OCI-LY7 (cell line): Measurements from ENCODE around the gene TMEM223. TPM values are rescaled to one million over a fixed set of nuclear protein-coding genes. Genes with fewer than 3 reads are reported as not detected.
A peak's percentile ranks its signal among the peaks of the same experiment; 100 is the strongest.
"Not testable (repeated sequence)": the region's sequence is repeated elsewhere in the genome, so short reads cannot be mapped to it uniquely, and the experiment has no call there.

Experiments
- BruUV-seq: library from RNA; stranded (reverse); fragments of 400-500 nt; replicated peaks from 2 replicates; lab custom pipeline; 2021; lab: Mats Ljungman, UMichigan
- CTCF ChIA-PET: fragments of 300-600 bp; sonication (Branson Sonifier 250); formaldehyde crosslinking; loops from one replicate; lab custom pipeline; 2022; ENCODE audit warnings: antibody characterized with exemption; ENCODE audit not compliant: unreplicated experiment; lab: Charles Lee
- POLR2A ChIA-PET: fragments of 300-600 bp; sonication (Branson Sonifier 250); formaldehyde crosslinking; loops from one replicate; lab custom pipeline; 2022; ENCODE audit warnings: antibody characterized with exemption; lab: Charles Lee
- DNase-seq: peaks from one replicate; pipeline ENCODE4 v3.0.0-alpha.2; 2015; ENCODE audit warnings: low spot score
- H2AFZ ChIP-seq: fragments of 200-600 bp; sonication (generic), shearing (Covaris generic); 2 replicates; pipeline ENCODE4 v1.6.1; 2014; ENCODE audit warnings: mild to moderate bottlenecking, antibody characterized with exemption, low read length, moderate library complexity
- H3K27ac ChIP-seq: fragments of 200-600 bp; sonication (generic); 2 replicates; pipeline ENCODE4 v1.5.1; 2014; ENCODE audit warnings: mixed run types, low read depth, mild to moderate bottlenecking, moderate library complexity, low read length, inconsistent platforms; ENCODE audit not compliant: poor library complexity, severe bottlenecking
- H3K36me3 ChIP-seq: fragments of 200-600 bp; sonication (generic); 2 replicates; pipeline ENCODE4 v1.6.1; 2014; ENCODE audit warnings: mild to moderate bottlenecking, antibody characterized with exemption, low read length, moderate library complexity, mixed read lengths; ENCODE audit not compliant: insufficient read depth
- H3K4me1 ChIP-seq: fragments of 200-600 bp; sonication (generic); 2 replicates; pipeline ENCODE4 v1.5.1; 2014; ENCODE audit warnings: mild to moderate bottlenecking, low read length; ENCODE audit not compliant: insufficient read depth, poor library complexity, severe bottlenecking
- H3K4me2 ChIP-seq: fragments of 200-600 bp; sonication (generic); 2 replicates; pipeline ENCODE4 v1.6.1; 2014; ENCODE audit warnings: mild to moderate bottlenecking, low read length
- H3K4me3 ChIP-seq: fragments of 200-600 bp; sonication (generic); 2 replicates; pipeline ENCODE4 v1.5.1; 2014; ENCODE audit warnings: mild to moderate bottlenecking, low read depth, low read length; ENCODE audit not compliant: poor library complexity, severe bottlenecking
- H3K79me2 ChIP-seq: fragments of 200-600 bp; sonication (generic); 2 replicates; pipeline ENCODE4 v1.6.1; 2016; ENCODE audit warnings: low read depth, mild to moderate bottlenecking, low read length, moderate library complexity, mixed read lengths; ENCODE audit not compliant: insufficient read depth
- H3K9me2 ChIP-seq: fragments of 200-600 bp; sonication (generic); 2 replicates; pipeline ENCODE4 v1.6.1; 2016; ENCODE audit warnings: mild to moderate bottlenecking, low read length, mixed read lengths; ENCODE audit not compliant: insufficient read depth
- H3K9me3 ChIP-seq: fragments of 200-600 bp; sonication (generic); 2 replicates; pipeline ENCODE4 v1.6.1; 2014; ENCODE audit warnings: mild to moderate bottlenecking, mixed run types, low read length, mixed read lengths
- H4K20me1 ChIP-seq: fragments of 200-600 bp; sonication (generic); 2 replicates; pipeline ENCODE4 v1.6.1; 2014; ENCODE audit warnings: mild to moderate bottlenecking, antibody characterized with exemption, low read length, moderate library complexity, mixed read lengths; ENCODE audit not compliant: insufficient read depth
- CTCF ChIP-seq: fragments of 200-600 bp; sonication (generic); conservative IDR thresholded peaks from 2 replicates; pipeline ENCODE4 v1.5.1; 2014; ENCODE audit warnings: mild to moderate bottlenecking, antibody characterized with exemption, low read length, moderate library complexity, mixed read lengths
- EZH2phosphoT487 ChIP-seq: fragments of 200-600 bp; sonication (generic); IDR thresholded peaks from 2 replicates; pipeline ENCODE4 v1.6.1; 2018; ENCODE audit warnings: low read depth, borderline replicate concordance, mild to moderate bottlenecking, mixed run types, antibody characterized with exemption, low read length, moderate library complexity, mixed read lengths
- intact Hi-C: fragments of 100-400 bp; cut with micrococcal nuclease; formaldehyde crosslinking; loops from one replicate; pipeline ENCODE4 v1.10.0; 2022; ENCODE audit not compliant: unreplicated experiment
- total RNA-seq, 2 experiments: library from RNA; depleted of rRNA in 1 of 2; stranded (reverse); fragments of >200 nt in 1 of 2; shearing (Covaris generic) in 1 of 2; gene quantifications; 2 replicates each; pipeline ENCODE4 v1.2.3, GENCODE V29; 2014 to 2022

Gene TMEM223
- total RNA-seq, 2 experiments from 2014 or later: 24.4 to 42.9 TPM

GRCh38 chr11:62830904-62831519 lies 39.2 kb upstream of the TMEM223 start:
- Histone ChIP-seq H4K20me1 (no peaks in the 10 kb centered on the region; the same call in 1 of the 2 replicates), H3K4me1 (peaks cover 16% of the 10 kb centered on the region), H3K36me3 (peaks cover 49% of the 10 kb centered on the region), H2AFZ (peak overlapping the region; percentile 62; the same call in 1 of the 2 replicates), H3K9me3 (no peaks in the 10 kb centered on the region), H3K4me2 (peak overlapping the region; percentile 98), H3K27ac (peak overlapping the region; percentile 71), H3K4me3 (peak overlapping the region; percentile 97), H3K79me2 (peaks cover 24% of the 10 kb centered on the region), H3K9me2 (no peaks in the 10 kb centered on the region)
- ChIA-PET POLR2A (interaction anchor here (0.6 to 1.5 kb wide), 3 partner anchors 23 to 1469 kb away, joined by 3 to 4 read pairs (median 4); partner anchors contain the start of genes CYB561A3 and TMEM138), CTCF (no interaction called here)
- peak; percentile 74 for DNase-seq
- TF ChIP-seq EZH2phosphoT487: no peak
- TF ChIP-seq CTCF: no peak
- BruUV-seq: no TSS peak
- intact Hi-C loops: loop anchor here (2.0 to 10.0 kb wide), 3 partner anchors 44 to 236 kb away; partner anchors contain the start of genes POLR2G, TMEM179B and TUT1

- Histone ChIP-seq H3K79me2 (peaks cover 21% of the 10 kb centered on the region), H3K4me1 (peaks cover 16% of the 10 kb centered on the region), H3K36me3 (peaks cover 50% of the 10 kb centered on the region)
- H3K9me3 ChIP-seq, H3K9me2 ChIP-seq, H3K27ac ChIP-seq, H3K4me3 ChIP-seq, CTCF ChIA-PET, DNase-seq, BruUV-seq, H4K20me1 ChIP-seq, intact Hi-C loops, H2AFZ ChIP-seq, H3K4me2 ChIP-seq: not testable (repeated sequence)
- POLR2A ChIA-PET: interaction anchor here (0.6 to 2.0 kb wide), 4 partner anchors 10 to 74 kb away, joined by 3 to 7 read pairs (median 4); partner anchors contain the start of genes NXF1 and ZBTB3
These were observed 36.3 kb upstream of the TMEM223 start for GRCh38 chr11:62828130-62828529.

- no peaks in the 10 kb centered on the region for H3K79me2 ChIP-seq
- peaks cover 71% of the 10 kb centered on the region for H3K36me3 ChIP-seq
- BruUV-seq: no TSS peak
- H3K4me1 ChIP-seq: no peaks in the 10 kb centered on the region
- H3K27ac ChIP-seq: no peak overlapping the region
- intact Hi-C loops: no loop called here
- H3K4me2 ChIP-seq: no peak overlapping the region
- CTCF ChIA-PET: no interaction called here
- POLR2A ChIA-PET: interaction anchor here (0.6 to 0.7 kb wide), 2 partner anchors 57 to 125 kb away, joined by 3 read pairs; no protein-coding TSS in a partner anchor
- no peaks in the 10 kb centered on the region for H4K20me1 ChIP-seq
- H2AFZ ChIP-seq: no peak overlapping the region
- H3K9me3 ChIP-seq: no peaks in the 10 kb centered on the region
- no peak for TF ChIP-seq CTCF
- TF ChIP-seq EZH2phosphoT487: no peak
- H3K4me3 ChIP-seq: no peak overlapping the region
- DNase-seq: no peak
- H3K9me2 ChIP-seq: no peaks in the 10 kb centered on the region
These were observed 31.9 kb upstream of the TMEM223 start for GRCh38 chr11:62823677-62824076.
